Measurements from ENCODE around the gene SFXN5. TPM values are rescaled to one million over a fixed set of nuclear protein-coding genes. Genes with fewer than 3 reads are reported as not detected.

SFXN5 gene
- total and polyA plus RNA-seq, 2 donors (not counting 1 experiment from before 2014, with no cell fraction given), result 5.8 to 13.9 TPM

DNA sequence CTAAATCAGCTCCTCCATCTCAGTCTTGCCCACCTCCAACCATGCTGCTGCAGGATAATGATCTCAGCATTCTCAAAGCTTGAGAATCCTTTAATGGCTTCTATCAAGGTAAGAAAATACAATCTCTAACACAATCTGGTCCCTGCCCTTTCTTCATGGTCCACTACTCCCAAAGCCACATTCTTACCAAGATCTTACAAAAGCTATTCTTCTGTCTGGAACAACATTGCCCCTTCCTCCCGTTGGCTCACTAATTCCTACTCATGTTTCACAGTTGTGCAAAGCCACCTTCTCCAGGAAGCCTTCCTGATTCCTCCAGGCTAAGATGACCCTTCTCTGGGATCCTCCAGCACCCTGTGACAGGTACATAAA, 5.9 kb upstream of the SFXN5 start:
- no peak for TF ChIP-seq EZH2 (IDR thresholded peaks at IDR 0.05; ENCODE audit: low read length, missing control alignments)
- TF ChIP-seq, protein P1, sequence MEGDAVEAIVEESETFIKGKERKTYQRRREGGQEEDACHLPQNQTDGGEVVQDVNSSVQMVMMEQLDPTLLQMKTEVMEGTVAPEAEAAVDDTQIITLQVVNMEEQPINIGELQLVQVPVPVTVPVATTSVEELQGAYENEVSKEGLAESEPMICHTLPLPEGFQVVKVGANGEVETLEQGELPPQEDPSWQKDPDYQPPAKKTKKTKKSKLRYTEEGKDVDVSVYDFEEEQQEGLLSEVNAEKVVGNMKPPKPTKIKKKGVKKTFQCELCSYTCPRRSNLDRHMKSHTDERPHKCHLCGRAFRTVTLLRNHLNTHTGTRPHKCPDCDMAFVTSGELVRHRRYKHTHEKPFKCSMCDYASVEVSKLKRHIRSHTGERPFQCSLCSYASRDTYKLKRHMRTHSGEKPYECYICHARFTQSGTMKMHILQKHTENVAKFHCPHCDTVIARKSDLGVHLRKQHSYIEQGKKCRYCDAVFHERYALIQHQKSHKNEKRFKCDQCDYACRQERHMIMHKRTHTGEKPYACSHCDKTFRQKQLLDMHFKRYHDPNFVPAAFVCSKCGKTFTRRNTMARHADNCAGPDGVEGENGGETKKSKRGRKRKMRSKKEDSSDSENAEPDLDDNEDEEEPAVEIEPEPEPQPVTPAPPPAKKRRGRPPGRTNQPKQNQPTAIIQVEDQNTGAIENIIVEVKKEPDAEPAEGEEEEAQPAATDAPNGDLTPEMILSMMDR (conservative IDR thresholded peaks at IDR 0.05 in 1 of 2, IDR thresholded peaks at IDR 0.05 in 1 of 2; ENCODE audit: low read depth in 1 of 2, low read length in 2 of 2), result no peak

DNA sequence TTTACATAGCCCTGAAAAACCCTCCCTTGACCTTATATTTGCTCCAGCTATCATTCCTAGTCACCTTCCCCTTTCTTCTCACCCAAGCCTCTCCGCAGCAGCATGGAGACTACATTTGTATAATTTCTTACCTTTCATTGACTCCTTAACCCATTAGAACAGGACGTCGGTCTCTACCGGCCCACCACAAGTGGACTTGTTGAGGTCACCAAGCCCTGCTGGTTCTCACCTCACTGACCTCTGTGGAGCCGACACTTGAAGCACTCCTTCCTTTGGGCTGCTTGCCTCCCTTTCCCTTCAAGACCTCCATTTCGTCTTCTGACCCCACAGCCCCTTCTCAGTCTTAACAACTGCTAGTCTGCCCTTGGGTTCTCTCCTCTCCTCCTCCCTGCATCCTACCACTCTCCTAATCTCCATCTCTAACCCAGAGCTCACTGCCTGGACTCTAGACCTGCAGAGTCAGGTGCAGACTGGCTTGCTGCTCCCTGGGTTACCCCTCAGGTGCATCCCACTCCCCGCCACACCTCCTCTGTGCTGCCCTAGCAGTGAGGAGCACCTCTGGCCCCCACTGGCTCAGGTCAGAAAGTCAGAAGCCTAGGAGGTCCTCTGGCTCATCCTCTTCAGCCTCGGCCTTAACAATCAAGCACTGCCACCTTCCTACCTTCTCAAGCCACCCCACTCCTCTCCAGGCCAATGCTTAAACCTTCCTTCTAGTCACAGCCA, 5.3 kb upstream of the SFXN5 start:
- H3K4me2 ChIP-seq (ENCODE audit: extremely low read depth, insufficient read depth, low read length), result no peak overlapping the region
- no peaks in the 10 kb centered on the region for H4K20me1 ChIP-seq (ENCODE audit: control insufficient read depth, extremely low read depth, insufficient read depth, low read length)
- peaks cover 4% of the 10 kb centered on the region for H3K4me1 ChIP-seq (ENCODE audit: control insufficient read depth, extremely low read depth, insufficient read depth, low read length)
- no peaks in the 10 kb centered on the region for H3K27me3 ChIP-seq (ENCODE audit: control insufficient read depth, insufficient read depth, low read length)
- H3K4me3 ChIP-seq (replicated peaks in 1 of 4; ENCODE audit: control extremely low read depth in 1 of 4, insufficient read depth in 1 of 4, low read depth in 3 of 4, low read length in 4 of 4), result no peak overlapping the region
- no peak for TF ChIP-seq EZH2 (IDR thresholded peaks at IDR 0.05; ENCODE audit: low read length, missing control alignments)
- TF ChIP-seq, protein P1 (conservative IDR thresholded peaks at IDR 0.05 in 1 of 2, IDR thresholded peaks at IDR 0.05 in 1 of 2; ENCODE audit: low read depth in 1 of 2, low read length in 2 of 2), result no peak
- no peak for DNase-seq (ENCODE audit: low read depth in 2 of 2)
- no peaks in the 10 kb centered on the region for H3K9me3 ChIP-seq (ENCODE audit: control insufficient read depth, insufficient read depth, low read depth, low read length)
- no peak overlapping the region for H3K27ac ChIP-seq (ENCODE audit: insufficient read depth, low read length)
- peaks cover 8% of the 10 kb centered on the region for H3K36me3 ChIP-seq (ENCODE audit: control insufficient read depth, insufficient read depth, low read length)
- H2AFZ ChIP-seq (ENCODE audit: low read length), result no peak overlapping the region
- no peak overlapping the region for H3K9ac ChIP-seq (ENCODE audit: insufficient read depth, low read length)
- H3K79me2 ChIP-seq (ENCODE audit: control insufficient read depth, insufficient read depth, low read length), result no peaks in the 10 kb centered on the region

More for the DNA sequence above, 5.9 kb upstream of the SFXN5 start:
- no peak overlapping the region for H2AFZ ChIP-seq (ENCODE audit: low read length)
- DNase-seq (ENCODE audit: low read depth in 2 of 2), result no peak
- no peak overlapping the region for H3K4me3 ChIP-seq (replicated peaks in 1 of 4; ENCODE audit: control extremely low read depth in 1 of 4, insufficient read depth in 1 of 4, low read depth in 3 of 4, low read length in 4 of 4)
- H3K36me3 ChIP-seq (ENCODE audit: control insufficient read depth, insufficient read depth, low read length), result peaks cover 8% of the 10 kb centered on the region
- H3K4me1 ChIP-seq (ENCODE audit: control insufficient read depth, extremely low read depth, insufficient read depth, low read length), result no peaks in the 10 kb centered on the region
- H3K27ac ChIP-seq (ENCODE audit: insufficient read depth, low read length), result no peak overlapping the region
- H3K4me2 ChIP-seq (ENCODE audit: extremely low read depth, insufficient read depth, low read length), result no peak overlapping the region
- H3K79me2 ChIP-seq (ENCODE audit: control insufficient read depth, insufficient read depth, low read length), result no peaks in the 10 kb centered on the region
- no peaks in the 10 kb centered on the region for H3K27me3 ChIP-seq (ENCODE audit: control insufficient read depth, insufficient read depth, low read length)
- no peak overlapping the region for H3K9ac ChIP-seq (ENCODE audit: insufficient read depth, low read length)
- no peaks in the 10 kb centered on the region for H4K20me1 ChIP-seq (ENCODE audit: control insufficient read depth, extremely low read depth, insufficient read depth, low read length)
- H3K9me3 ChIP-seq (ENCODE audit: control insufficient read depth, insufficient read depth, low read depth, low read length), result no peaks in the 10 kb centered on the region

DNA sequence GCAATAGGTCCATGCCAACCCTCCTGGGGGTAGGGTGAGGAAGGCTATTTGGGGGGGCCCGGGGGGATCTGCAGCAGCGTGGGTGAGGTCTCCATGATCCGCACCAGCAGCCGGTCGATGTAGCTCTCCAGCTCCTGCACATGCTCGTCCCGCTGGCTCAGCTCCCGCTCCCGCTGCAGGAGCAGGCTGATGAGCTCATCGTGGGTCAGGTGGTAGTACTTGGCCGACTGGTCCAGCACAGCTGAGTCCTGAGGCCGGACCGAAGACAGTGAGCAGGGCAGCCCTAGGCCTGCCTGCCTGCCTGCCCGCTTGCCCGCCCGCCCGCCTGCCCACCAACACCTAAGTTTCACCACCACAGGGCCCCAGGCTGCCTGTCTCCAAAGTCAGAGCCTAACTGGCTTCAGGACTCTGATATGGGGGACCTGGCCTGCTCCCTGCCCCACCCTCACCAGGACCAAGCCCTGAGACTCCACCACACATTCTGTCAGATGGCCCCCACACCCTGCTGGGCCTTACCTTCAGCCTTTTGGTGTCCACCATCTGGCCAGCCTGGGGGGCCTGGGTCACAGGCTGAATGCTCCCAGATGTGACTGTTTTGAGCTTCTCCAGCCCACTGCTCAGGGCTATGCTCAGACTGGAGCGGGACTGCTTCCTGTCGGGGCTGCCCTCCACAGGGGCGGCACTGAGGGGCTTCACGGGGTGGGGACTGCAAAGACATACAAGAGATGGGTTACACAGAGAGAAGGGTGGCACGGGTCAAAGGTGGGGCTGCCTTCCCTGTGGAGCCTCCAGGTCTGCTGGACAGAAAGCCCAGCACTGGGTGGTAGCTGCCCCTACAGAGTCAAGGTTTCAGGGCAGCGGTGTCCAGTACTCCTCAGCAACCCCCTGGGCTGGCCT, 4.2 kb upstream of the SFXN5 start:
- Histone ChIP-seq H3K79me2 (ENCODE audit: control insufficient read depth, insufficient read depth, low read length) (no peaks in the 10 kb centered on the region), H3K4me3 (replicated peaks in 1 of 4; ENCODE audit: control extremely low read depth in 1 of 4, insufficient read depth in 1 of 4, low read depth in 3 of 4, low read length in 4 of 4) (no peak overlapping the region), H4K20me1 (ENCODE audit: control insufficient read depth, extremely low read depth, insufficient read depth, low read length) (no peaks in the 10 kb centered on the region), H3K9ac (ENCODE audit: insufficient read depth, low read length) (no peak overlapping the region), H3K4me1 (ENCODE audit: control insufficient read depth, extremely low read depth, insufficient read depth, low read length) (peaks cover 4% of the 10 kb centered on the region), H3K4me2 (ENCODE audit: extremely low read depth, insufficient read depth, low read length) (no peak overlapping the region), H3K27me3 (ENCODE audit: control insufficient read depth, insufficient read depth, low read length) (no peaks in the 10 kb centered on the region), H3K9me3 (ENCODE audit: control insufficient read depth, insufficient read depth, low read depth, low read length) (no peaks in the 10 kb centered on the region), H2AFZ (ENCODE audit: low read length) (no peak overlapping the region), H3K27ac (ENCODE audit: insufficient read depth, low read length) (no peak overlapping the region), H3K36me3 (ENCODE audit: control insufficient read depth, insufficient read depth, low read length) (peaks cover 8% of the 10 kb centered on the region)
- peak; percentile 30 to 64 for DNase-seq (ENCODE audit: low read depth in 2 of 2)
- TF ChIP-seq, protein P1 (conservative IDR thresholded peaks at IDR 0.05 in 1 of 2, IDR thresholded peaks at IDR 0.05 in 1 of 2; ENCODE audit: low read depth in 1 of 2, low read length in 2 of 2), result no peak
- TF ChIP-seq EZH2 (IDR thresholded peaks at IDR 0.05; ENCODE audit: low read length, missing control alignments), result no peak

All from fibroblast of lung (primary cell).